HG03442 (cell line): ENCODE measurements around the gene GALNT7.
"Not testable (repeated sequence)": the region's sequence is repeated elsewhere in the genome, so short reads cannot be mapped to it uniquely, and the experiment has no call there.

ENCODE experiments used
- ATAC-seq: cut with Tn5 transposase; IDR thresholded peaks from one replicate; pipeline ENCODE4 v1.9.1; 2021; ENCODE audit warnings: mild to moderate bottlenecking, moderate library complexity; ENCODE audit not compliant: unreplicated experiment

GALNT7 gene, protein sequence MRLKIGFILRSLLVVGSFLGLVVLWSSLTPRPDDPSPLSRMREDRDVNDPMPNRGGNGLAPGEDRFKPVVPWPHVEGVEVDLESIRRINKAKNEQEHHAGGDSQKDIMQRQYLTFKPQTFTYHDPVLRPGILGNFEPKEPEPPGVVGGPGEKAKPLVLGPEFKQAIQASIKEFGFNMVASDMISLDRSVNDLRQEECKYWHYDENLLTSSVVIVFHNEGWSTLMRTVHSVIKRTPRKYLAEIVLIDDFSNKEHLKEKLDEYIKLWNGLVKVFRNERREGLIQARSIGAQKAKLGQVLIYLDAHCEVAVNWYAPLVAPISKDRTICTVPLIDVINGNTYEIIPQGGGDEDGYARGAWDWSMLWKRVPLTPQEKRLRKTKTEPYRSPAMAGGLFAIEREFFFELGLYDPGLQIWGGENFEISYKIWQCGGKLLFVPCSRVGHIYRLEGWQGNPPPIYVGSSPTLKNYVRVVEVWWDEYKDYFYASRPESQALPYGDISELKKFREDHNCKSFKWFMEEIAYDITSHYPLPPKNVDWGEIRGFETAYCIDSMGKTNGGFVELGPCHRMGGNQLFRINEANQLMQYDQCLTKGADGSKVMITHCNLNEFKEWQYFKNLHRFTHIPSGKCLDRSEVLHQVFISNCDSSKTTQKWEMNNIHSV

DNA sequence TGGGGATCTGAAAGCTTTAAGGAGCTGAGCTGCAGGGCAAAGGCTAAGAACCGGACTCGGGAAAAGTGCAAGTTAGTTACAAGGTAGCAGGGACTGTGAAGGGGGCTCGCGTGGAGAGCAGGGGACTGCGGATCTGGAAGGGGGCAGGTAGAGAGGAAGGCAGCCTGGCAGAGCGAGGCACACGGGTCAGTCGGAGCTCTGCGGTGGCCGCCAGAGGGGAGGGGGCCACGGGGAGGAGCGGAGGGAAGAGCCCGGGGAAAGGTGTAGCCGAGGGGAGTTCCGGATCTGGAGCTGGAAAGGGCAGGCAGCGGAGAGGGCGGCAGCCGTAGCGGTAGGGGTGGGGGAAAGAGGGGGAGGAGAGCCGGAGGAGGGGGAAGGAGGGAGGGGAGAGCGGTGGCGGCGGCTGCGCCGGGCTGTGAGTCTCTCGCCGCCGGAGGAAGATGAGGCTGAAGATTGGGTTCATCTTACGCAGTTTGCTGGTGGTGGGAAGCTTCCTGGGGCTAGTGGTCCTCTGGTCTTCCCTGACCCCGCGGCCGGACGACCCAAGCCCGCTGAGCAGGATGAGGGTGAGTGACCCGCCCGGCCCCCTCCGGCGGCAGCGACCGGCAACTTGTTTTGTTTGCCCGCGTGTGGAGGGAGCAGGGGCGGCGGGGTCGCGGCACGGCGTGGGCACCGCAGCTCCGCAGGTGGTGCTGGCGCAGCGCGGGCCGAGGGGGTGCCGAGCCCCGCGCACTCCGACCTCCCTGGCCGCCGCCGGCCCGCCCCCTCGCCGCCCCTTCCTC lies at the start of gene GALNT7:
GALNT7 (plus strand) TSS at position 416 of the 782 bp plus-strand sequence; CDS start at position 441, 25 bp downstream.
- peak; percentile 30 for ATAC-seq

DNA sequence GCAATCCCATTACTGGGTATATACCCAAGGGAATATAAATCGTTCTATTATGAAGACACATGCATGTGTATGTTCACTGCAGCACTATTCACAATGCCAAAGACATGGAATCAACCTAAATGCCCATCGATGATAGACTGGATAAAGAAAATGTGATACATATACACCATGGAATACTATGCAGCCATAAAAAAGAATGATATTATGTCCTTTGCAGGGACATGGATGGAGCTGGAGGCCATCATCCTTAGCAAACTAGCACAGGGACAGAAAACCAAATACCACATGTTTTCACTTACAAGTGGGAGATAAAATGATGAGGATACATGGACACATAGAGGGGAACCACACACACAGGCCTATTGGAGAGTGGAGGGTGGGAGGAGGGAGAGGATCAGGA lies 49.8 kb upstream of the GALNT7 start:
- not testable (repeated sequence) for ATAC-seq

DNA sequence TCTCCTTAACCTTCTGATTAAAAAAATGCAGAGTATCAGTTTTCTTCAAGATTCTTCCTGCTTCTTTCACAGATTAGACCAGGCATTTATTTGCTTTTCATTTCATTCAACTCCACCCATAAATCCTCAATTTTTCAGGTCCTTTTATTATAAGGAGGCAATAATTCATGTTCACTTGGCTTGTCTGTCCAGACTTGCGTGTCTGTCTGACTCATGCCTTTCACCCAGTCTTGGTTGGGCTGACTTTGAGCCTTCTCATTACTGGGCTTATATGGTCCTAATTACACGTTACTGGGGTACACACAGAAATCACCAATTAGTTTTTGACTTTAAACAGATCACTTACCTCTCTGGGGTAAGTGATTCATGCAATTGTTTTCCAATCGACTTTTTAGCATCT lies 48.8 kb upstream of the GALNT7 start:
- no peak for ATAC-seq

DNA sequence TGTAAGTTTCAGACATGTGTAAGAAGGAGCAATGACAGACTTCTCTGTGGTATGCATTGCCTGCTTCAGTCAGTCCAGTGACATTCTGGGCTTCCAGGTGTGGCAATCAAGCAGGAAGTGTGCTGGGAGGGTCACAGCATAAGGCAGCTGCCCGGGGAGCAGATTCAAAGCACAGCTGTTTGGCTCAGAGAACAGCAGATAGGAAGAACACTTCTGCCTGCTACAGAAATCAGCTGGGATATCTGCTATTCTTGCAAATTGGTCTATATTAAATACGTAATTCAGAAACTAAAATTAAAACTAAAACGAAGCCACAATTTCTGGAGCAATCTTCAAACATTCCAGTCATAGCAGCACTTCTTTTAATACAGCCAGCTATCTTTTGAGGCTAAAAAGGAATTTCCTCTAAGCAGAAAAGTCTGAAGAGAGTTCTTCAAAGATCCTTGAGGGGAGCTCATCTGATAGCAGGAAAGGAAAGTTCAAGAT lies 47.5 kb upstream of the GALNT7 start:
- peak; percentile 90 for ATAC-seq

DNA sequence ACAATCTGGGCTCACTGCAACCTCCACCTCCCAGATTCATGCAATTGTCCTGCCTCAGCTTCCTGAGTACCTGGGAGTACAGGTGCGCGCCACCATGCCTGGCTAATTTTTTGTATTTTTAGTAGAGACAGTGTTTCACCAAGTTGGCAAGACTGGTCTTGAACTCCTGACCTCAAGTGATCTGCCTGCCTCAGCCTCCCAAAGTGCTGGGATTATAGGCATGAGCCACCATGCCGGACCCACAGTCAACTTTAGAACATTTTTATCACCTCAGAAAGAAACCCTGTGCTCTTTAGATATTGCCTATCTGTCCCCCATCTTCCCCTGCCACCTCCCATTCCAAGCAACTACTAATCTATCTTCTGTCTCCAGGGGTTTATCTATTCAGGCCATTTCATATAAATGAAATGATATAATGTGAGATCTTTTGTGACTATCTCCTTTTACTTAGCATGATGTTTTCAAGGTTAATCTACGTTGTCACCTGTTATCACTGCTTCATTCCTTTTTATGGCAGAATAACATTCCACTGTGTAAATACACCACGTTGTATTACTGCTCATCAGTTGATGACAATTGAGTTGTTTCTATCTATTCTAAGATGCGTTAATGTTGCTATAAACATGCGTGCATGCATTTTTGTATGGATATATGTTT lies 44.3 kb upstream of the GALNT7 start:
- ATAC-seq: no peak

DNA sequence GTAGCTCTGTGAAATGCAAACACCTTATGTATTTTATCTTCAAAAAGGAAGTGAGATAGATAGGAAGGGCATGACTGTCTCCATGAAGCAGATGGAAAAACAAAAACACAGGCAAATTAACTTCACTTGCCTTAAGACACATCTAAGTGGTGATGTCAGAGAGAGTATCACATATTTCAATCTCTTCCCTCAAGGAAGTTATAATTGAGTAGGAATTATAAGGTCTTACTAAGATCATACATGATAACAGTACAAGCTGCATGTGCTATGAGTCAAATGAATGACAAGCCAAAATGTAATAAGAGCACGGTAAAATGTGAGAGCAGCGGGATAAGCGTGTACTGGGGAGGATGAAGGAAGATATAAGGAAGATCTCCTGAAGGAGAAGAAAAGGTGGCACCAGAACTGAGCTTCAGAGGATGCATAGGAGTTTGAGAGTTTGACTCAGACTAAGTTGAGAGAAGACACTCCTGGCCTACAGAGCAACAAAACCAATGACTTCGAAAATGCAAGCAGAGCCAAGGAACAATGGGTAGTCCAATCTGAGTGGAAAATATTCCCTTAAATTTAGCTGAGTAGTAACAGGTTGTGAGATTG lies 43.3 kb upstream of the GALNT7 start:
- ATAC-seq: no peak

DNA sequence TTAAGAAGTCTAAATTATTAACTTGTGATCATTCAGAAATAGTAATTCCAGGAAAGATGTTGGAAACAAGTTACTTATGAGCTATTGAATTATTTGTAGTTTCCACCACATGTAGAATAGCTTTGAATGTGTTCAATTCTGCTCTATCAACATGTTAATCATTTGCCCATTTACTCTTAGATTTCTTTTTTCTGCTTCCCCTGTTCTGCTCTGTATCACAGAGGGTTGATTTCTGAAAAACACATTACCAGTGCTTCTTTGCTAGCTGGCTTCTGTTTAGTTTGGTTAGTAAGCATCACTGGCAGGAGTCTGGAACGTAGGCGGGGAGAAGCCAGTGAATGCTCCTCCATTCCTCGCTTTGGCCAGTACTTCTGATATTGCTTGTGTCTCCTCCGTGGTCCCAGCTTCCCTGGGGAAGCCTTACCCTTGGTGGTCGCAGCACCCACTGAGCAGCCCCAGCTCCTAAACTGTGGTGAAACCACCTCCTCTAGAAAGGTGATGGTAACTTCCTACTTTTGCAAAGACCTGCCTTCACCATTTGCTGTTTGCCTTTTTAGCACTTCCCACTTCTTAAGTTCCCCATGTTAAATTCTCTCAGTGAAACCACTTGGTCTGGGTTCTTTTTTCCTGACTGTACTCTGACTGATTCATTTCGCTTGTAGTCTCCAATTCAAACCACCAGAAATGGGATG lies 40.3 kb upstream of the GALNT7 start:
- ATAC-seq: no peak

DNA sequence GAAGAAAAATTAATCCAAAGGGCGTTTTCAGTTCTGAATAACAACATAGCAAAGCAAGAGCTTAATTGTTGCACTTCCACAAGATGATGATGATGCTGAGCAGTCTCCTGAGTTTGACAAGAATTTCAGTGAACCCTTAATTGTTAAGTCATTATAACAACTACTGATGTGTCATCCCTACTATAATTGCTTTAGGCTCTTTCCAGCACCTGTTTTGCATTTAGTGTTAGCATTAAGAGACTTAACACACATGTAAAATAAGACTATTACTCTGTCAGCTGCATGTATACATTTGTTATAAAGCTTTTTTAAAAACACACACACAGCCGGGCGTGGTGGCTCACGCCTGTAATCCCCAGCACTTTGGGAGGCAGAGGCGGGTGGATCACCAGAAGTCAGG lies 37.9 kb upstream of the GALNT7 start:
- no peak for ATAC-seq

DNA sequence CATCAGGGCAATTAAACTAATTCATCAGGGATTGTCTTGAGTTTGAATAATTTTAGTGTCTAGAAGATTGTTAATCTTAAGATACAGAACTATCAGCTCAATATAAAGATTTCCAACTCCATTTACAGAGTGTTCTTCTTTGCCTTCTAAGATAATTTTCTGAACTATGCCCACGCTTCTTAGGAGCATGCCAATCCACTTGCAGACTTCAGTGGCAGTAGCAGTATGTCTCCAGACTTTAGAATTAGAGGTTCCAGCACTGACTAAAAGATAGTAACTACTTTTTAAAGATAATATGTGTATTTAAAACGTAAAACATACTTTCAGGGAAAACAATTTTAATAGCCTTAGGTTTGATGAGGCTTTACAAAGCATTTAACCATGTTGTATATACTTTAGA lies 34.2 kb upstream of the GALNT7 start:
- no peak for ATAC-seq

DNA sequence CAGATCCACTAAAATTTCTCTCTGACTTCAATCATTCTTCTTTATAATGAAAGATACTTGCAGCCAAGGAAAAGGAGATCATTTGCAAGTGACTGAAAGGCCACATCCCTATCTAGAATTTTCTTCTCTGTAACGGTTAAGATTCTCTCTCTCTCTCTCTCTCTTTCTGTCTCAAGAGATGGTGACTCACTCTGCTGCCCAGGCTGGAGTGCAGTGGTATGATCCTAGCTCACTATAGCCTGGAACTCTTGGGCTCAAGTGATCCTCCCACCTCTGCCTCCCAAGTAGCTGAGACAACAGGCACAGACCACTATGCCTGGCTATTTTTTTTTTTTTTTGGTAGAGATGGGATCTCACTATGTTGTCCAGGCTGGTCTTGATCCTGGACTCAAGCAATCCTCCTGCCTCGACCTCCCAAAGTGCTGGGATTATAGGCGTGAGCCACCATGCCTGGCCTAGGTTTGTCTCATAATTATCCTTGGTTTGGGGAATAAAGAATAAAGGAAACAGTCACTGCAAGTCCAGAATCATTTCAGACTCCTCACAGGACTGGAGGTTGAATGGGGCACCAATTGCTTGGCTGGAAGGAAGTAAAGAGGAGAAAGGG lies 33.3 kb upstream of the GALNT7 start:
- no peak for ATAC-seq

DNA sequence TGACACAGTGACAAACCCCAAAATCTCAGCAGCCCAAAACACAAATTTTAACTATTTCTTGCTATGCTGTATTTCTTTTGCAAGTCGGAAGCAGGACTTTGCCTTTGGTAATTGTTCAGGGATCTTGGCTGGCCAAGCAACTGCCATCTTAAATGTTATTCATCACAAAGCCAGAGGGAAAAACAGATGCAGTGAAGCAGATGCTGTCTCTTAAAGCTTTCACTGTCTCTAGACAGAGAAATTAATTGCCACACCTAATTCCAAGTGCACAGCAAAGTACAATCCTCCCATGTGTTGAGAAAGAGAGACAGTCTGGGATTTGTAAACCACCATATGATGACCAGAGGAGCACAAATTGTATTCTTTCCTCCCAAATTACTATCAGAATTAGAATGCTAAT lies 30.0 kb upstream of the GALNT7 start:
- no peak for ATAC-seq

DNA sequence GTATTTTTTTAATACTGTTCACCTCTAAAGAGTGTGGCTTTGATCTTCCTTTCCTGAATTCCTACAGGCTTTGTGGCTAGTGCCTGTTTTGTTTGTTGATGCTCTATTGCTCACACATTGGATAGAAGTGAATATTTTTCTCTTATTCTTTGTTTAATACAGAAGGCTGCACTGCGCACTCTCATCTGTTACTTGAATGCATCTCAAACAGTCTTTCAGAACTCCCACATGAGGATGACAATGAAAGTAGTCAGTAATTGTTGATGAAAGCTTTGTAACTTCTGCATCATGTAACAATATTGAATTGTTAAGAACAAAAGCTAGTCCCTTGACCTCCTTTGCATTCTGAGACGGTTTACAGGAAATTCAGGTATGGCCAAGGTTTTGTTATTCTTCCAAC lies 29.1 kb upstream of the GALNT7 start:
- no peak for ATAC-seq

DNA sequence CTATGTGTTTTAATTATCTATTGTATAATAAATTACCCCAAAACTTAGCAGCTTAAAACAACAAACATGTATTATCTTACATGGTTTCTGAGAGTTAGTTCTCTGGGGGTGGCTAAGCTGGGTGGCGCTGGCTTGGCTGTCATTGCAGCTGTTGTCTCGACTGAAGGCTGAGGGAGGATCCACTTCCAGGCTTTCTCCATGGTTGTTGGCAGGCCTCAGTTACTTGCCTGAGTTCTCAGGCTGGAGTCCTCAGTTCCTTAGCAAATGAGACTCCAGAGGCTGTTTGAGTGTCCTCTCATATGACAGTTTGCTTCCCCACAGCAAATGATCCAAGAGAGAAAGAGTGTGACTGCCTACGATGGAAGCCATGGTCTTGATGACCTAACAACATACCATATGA lies 23.5 kb upstream of the GALNT7 start:
- no peak for ATAC-seq

DNA sequence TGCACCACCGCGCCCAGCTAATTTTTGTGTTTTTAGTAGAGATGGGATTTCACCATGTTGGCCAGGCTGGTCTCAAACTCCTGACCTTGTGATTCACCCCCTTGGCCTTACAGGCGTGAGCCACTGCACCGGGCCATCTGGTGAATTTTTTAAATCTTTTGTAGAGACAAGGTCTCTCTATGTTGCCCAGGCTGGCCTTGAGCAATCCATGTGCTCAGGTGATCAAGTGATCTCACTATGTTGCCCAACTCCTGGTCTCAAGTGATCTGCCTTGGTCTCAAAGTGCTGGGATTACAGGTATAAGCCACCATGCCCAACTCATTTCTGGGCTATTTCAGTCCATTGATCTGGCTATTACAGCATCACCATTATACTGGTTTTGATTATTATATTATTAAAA lies 22.2 kb upstream of the GALNT7 start:
- no peak for ATAC-seq

DNA sequence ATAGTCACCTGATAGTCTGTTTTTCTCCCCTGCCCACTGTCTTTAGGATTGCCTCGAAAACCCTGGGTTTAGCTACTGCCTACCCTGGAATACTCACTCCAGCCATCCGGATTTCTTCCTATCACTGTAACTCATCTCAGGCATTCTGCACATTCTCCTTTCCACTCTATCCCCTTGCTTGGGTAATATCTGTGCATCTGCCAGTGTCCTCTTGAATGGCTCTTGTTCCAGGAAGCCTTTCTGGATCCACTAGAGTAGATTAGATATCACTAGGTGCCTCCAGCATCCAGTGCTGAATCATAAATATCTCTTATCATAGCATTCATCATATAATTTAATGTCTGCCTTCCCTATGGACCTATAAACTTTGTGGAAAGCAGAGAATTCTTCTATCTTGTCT lies 17.1 kb upstream of the GALNT7 start:
- no peak for ATAC-seq

DNA sequence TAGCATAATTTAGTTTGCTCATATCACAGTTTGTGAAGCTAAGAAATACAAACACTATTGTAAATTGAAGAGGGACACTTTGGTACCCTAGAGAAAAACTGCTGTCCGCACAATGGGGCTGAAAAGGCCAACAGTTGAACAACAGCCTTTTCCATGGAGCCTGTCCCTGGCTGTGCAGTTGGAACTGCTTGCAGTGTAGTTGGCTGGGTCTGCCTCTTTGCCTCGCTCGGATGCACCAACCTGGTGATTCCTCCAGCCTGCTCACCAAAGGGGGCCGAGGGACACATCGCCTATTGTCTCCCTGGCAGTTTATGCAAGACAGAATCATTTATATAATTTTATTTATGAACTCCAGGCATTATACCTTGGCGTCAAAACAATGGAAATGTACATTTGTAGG lies 16.5 kb upstream of the GALNT7 start:
- no peak for ATAC-seq

DNA sequence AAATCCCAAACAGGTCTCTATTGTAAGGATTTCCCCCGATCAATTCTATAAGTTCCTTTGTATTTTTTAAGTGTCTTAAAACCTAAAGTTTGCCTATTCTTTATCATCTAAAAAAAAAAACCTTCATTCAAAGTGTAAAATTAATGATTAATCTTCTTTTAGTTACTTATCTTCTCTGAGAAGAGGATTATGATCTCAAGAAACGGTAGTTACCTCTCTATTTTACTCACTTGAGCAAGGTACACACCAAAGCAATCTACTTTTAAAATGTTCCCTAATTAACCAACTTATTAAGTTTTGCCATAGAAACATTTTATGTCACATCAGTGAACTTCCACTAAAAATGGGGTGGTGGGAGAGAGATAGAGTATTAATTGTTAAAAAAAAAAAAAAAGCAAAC lies 15.2 kb upstream of the GALNT7 start:
- no peak for ATAC-seq

DNA sequence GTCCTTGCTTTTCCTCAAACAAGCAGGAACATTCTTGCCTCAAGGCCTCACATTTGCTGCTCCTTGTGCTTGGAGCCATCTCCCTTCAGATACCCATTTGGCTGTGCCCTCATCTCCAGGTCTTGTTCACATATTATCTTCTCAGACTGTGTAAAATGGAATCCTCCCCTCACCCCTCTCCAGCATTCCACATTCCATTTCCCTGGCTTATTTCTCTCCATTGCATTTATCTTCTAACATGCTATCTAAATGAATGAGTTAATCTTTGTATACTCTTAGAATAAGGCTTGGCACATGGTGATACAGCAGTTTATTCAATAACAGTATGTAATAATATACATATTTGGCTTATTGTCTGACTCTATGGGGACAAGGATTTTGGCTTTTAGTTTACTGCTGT lies 8.8 kb upstream of the GALNT7 start:
- ATAC-seq: no peak

DNA sequence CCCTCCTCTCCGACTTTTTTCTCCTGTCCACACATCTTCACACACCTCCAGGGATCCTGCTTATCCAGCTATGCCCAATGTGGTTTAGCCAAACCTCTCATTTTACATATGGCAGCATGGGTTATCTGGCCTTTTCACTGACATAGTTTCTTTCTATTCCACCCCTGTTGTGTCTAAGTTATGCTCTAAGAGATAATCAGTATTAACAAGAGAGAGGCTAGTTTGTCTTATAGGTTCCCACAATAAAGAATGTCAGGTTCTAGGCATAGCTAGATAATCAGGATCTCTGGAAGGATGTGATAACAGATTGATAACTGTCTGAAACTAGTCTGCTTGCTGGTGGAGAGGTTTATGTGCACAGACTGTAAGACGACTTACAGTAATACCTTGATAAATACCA lies 7.7 kb upstream of the GALNT7 start:
- no peak for ATAC-seq

DNA sequence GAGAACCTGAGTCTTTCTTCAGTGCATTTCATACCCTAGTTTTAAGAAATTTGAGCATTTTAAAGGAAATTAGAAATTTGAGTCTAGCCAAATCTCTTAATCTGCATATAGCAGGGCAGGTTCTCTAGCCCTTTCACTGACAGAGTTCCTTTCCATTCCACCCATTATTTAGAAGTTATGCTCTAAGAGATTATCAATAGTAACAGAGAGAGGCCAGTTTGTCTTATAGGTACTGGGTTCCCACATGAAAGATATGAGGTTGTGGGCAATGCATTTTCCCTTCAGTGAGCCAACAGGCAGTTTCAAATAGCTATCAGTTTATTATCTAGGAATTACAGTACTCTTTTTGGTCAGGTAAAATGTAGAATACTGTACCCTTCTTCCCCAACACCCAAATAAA lies 7.3 kb upstream of the GALNT7 start:
- ATAC-seq: no peak
